NB4 (cell line): Measurements from ENCODE around the gene PAK6.

Experiments used
- POLR2A ChIP-seq: IDR thresholded peaks from 2 replicates; pipeline ENCODE4 v1.6.1; 2011; ENCODE audit warnings: mild to moderate bottlenecking; ENCODE audit not compliant: insufficient read length; ENCODE audit errors: extremely low read depth
- TF ChIP-seq, protein P1 (sequence below): IDR thresholded peaks from one replicate; pipeline ENCODE4 v1.5.1; 2012; ENCODE audit warnings: low read depth, low read length
- TF ChIP-seq, protein P2 (sequence below): IDR thresholded peaks from 2 replicates; pipeline ENCODE4 v1.6.1; 2011; ENCODE audit warnings: low read depth, low read length

DNA sequence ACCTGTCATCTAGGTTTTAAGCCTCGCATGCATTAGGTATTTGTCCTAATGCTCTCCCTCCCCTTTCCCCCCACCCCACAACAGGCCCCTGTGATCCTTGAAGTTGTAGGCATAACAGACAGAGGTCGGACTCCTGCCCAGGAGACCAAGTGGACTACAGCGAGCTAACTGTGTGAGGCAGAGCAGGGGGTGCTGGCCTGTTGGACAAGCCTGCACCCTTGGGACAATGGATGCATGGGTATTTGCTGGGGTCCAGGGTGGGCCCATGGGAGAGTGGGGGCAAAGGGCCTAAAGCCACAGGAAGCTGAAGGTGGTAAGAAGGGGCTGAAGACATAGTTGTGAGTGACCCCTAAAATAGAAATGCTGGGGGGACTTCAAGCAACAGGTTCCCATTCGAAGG lies 66.4 kb downstream of the PAK6 start:
- TF ChIP-seq, protein P1, sequence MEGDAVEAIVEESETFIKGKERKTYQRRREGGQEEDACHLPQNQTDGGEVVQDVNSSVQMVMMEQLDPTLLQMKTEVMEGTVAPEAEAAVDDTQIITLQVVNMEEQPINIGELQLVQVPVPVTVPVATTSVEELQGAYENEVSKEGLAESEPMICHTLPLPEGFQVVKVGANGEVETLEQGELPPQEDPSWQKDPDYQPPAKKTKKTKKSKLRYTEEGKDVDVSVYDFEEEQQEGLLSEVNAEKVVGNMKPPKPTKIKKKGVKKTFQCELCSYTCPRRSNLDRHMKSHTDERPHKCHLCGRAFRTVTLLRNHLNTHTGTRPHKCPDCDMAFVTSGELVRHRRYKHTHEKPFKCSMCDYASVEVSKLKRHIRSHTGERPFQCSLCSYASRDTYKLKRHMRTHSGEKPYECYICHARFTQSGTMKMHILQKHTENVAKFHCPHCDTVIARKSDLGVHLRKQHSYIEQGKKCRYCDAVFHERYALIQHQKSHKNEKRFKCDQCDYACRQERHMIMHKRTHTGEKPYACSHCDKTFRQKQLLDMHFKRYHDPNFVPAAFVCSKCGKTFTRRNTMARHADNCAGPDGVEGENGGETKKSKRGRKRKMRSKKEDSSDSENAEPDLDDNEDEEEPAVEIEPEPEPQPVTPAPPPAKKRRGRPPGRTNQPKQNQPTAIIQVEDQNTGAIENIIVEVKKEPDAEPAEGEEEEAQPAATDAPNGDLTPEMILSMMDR = no peak
- no peak for TF ChIP-seq POLR2A
- TF ChIP-seq, protein P2, sequence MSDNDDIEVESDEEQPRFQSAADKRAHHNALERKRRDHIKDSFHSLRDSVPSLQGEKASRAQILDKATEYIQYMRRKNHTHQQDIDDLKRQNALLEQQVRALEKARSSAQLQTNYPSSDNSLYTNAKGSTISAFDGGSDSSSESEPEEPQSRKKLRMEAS = no peak
